Measurements from ENCODE around the gene VPS52.

- TF ChIP-seq EZH2 (IDR thresholded peaks at IDR 0.05): no peak
- no peak for TF ChIP-seq CTCF (IDR thresholded peaks at IDR 0.05)
Observed at GRCh38 chr6:33296797-33297405, 25.2 kb upstream of the VPS52 start.
